ENCODE results near the gene ALKBH8.

DNA sequence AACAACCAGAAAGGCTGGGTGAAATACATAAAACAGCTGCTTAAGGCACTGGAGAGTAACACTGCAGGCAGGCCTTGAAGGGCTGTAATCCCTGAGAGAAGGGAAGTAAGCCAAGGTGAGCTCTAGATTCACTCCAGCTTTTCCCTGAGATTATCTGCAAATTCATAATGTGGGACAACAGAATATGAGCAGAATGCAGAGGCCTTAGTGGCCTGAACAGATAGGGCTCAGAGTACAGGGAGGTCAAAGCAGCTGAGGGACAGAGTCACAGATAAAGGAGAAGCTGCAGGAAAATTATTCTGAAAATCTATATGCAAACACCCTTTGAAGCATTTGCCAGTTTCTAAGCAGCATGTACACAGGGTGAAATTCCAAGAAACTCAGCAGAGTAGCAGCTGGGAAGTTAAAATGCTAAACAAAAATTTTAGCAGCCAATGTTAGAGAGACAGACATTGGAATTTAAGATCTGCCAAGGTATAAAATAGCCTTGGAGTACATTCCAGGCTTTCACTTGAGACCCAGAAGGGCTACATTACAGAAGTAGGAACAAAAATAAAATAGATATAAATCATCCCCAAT lies 59.8 kb downstream of the ALKBH8 start:
- TF ChIP-seq, protein P1, sequence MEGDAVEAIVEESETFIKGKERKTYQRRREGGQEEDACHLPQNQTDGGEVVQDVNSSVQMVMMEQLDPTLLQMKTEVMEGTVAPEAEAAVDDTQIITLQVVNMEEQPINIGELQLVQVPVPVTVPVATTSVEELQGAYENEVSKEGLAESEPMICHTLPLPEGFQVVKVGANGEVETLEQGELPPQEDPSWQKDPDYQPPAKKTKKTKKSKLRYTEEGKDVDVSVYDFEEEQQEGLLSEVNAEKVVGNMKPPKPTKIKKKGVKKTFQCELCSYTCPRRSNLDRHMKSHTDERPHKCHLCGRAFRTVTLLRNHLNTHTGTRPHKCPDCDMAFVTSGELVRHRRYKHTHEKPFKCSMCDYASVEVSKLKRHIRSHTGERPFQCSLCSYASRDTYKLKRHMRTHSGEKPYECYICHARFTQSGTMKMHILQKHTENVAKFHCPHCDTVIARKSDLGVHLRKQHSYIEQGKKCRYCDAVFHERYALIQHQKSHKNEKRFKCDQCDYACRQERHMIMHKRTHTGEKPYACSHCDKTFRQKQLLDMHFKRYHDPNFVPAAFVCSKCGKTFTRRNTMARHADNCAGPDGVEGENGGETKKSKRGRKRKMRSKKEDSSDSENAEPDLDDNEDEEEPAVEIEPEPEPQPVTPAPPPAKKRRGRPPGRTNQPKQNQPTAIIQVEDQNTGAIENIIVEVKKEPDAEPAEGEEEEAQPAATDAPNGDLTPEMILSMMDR (conservative IDR thresholded peaks at IDR 0.05; ENCODE audit: low read length) = no peak
- TF ChIP-seq EZH2phosphoT487 (IDR thresholded peaks at IDR 0.05; ENCODE audit: borderline replicate concordance, low read depth, low read length) = no peak

All from OCI-LY7 (cell line).